A549 (cell line): ENCODE measurements around the gene DDX20.

ENCODE experiments used
- CBX8 ChIP-seq: fragments of 200-600 bp; sonication (generic); IDR thresholded peaks from 2 replicates; pipeline ENCODE4 v1.6.1; 2016
- CTCF ChIP-seq: fragments of >200 bp; sonication (Bioruptor Twin); formaldehyde crosslinking; IDR thresholded peaks from 3 replicates; pipeline ENCODE4 v1.5.1; 2016
- GATA3 ChIP-seq: IDR thresholded peaks from 2 replicates; pipeline ENCODE4 v1.6.1; 2012; ENCODE audit warnings: borderline replicate concordance
- MAFK ChIP-seq: fragments of 450-650 bp; IDR thresholded peaks from 2 replicates; pipeline ENCODE4 v1.6.1; 2014; ENCODE audit not compliant: partially characterized antibody
- POLR2A ChIP-seq: IDR thresholded peaks from 2 replicates; pipeline ENCODE4 v1.6.1; 2012; ENCODE audit warnings: mild to moderate bottlenecking, low read length
- RAD21 ChIP-seq, 2 experiments: fragments of >200 bp in 1 of 2; sonication (Bioruptor Twin) in 1 of 2; formaldehyde crosslinking in 1 of 2; IDR thresholded peaks in 1 of 2; conservative IDR thresholded peaks in 1 of 2; 2 replicates in 1 of 2; 3 replicates in 1 of 2; pipeline ENCODE4 v1.6.1; 2012 to 2018; ENCODE audit warnings: inconsistent platforms in 1 of 2
- RARB ChIP-seq: fragments of 250-450 bp; sonication (Bioruptor Pico); IDR thresholded peaks from 2 replicates; pipeline ENCODE4 v1.8.0; 2021; ENCODE audit warnings: mild to moderate bottlenecking, moderate library complexity
- RFX5 ChIP-seq: fragments of 450-650 bp; IDR thresholded peaks from 2 replicates; pipeline ENCODE4 v1.7.1; 2014; ENCODE audit warnings: antibody characterized with exemption, mild to moderate bottlenecking, moderate library complexity
- SMC3 ChIP-seq: fragments of >200 bp; sonication (Bioruptor Twin); formaldehyde crosslinking; IDR thresholded peaks from 3 replicates; pipeline ENCODE4 v1.6.1; 2018; ENCODE audit warnings: inconsistent platforms
- ZC3H11A ChIP-seq: fragments of 450-650 bp; IDR thresholded peaks from 2 replicates; pipeline ENCODE4 v1.6.1; 2014; ENCODE audit warnings: antibody characterized with exemption, mild to moderate bottlenecking
- TF ChIP-seq, protein P1 (sequence below): IDR thresholded peaks from 2 replicates; pipeline ENCODE4 v1.6.1; 2012
- TF ChIP-seq, protein P2 (sequence below): fragments of 450-650 bp; IDR thresholded peaks from 2 replicates; pipeline ENCODE4 v1.6.1; 2014; ENCODE audit warnings: antibody characterized with exemption

GRCh38 chr1:111749628-111750027 lies 6.1 kb upstream of the DDX20 start:
- no peak for TF ChIP-seq CTCF
- no peak for TF ChIP-seq ZC3H11A
- TF ChIP-seq, protein P1, sequence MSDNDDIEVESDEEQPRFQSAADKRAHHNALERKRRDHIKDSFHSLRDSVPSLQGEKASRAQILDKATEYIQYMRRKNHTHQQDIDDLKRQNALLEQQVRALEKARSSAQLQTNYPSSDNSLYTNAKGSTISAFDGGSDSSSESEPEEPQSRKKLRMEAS: no peak
- TF ChIP-seq, protein P2, sequence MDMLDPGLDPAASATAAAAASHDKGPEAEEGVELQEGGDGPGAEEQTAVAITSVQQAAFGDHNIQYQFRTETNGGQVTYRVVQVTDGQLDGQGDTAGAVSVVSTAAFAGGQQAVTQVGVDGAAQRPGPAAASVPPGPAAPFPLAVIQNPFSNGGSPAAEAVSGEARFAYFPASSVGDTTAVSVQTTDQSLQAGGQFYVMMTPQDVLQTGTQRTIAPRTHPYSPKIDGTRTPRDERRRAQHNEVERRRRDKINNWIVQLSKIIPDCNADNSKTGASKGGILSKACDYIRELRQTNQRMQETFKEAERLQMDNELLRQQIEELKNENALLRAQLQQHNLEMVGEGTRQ: no peak
- TF ChIP-seq GATA3: no peak
- no peak for TF ChIP-seq CBX8
- TF ChIP-seq RAD21 (conservative IDR thresholded peaks at IDR 0.05 in 1 of 2, IDR thresholded peaks at IDR 0.05 in 1 of 2): no peak
- no peak for TF ChIP-seq RFX5
- no peak for TF ChIP-seq RARB (CRISPR knock-in tag)
- no peak for TF ChIP-seq MAFK
- TF ChIP-seq POLR2A: no peak
- no peak for TF ChIP-seq SMC3
